NCI-H510A treated with DMSO at 0.1 percent for 48 hours (cell line): ENCODE results near the gene KCP.

Experiments used
- DNase-seq: peaks from one replicate; lab custom pipeline; 2025; lab: John Stamatoyannopoulos, UW

The KCP gene

DNA sequence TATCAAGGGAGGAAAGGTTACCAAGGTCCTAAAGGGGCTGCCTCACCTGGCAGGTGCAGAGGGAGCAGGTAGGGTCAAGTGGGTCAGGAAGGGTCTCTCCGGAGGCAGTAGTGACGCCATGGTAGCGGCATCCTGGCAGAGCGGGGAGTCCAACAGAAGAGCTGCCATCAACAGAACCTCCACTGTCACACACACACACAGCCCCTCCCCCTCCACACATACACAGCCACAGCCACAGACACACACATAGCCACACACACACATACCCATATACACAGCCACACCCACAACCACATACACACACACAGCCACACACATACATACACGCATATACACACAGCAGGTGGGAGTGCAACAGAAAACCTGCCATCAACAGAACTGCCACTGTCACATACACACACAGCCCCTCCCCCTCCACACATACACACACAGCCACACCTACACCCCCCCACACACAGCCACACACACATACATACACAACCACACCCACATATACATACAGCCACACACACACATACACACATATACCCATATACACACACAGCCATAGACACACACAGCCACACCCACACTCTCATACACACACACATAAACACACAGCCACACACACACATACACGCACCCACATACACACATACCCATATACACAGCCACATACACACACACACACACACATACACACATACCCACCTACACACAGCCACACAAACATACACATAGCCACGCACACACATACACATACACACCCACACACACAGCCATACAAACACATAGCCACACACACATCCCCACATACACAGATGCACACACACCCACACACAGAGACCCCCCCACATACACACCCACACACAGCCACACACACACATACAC lies 23.1 kb downstream of the KCP start:
- DNase-seq = no peak

DNA sequence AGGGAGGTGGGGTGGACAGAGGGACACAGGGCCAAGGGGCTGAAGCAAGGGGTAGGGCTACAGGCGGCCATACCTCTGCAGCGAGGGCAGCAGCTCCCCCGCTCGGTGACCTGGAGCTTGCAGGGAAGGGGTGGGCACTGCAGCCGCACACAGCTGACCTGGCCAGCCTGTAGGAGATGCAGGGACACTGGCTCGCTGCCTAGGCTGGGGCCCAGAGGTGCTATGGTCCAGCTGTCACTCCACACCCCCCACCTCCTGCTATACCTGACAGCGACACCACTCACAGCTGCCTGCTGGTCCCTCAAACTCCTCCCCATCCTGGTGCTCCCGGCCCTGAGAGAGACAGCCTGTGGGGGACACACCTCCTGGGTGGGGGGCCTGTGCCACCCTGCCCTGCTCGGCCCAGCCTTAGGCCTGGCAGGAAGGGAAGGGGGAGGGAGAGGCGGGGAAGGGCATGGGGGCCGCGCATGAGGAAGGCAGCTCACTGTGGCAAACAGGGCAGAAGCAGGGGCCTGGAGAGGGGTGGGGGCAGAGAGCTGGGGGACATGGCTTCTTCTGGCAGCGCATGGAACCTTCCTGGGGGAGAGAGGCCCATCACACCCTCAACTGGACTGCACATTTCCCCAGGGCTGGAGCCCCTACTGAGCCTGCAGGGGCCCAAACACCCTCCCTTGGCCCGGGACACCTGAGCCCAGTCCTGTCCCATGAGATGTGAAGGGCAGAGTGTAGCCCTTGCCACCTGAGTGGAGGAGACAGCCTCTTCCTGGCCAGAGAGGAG lies 23.9 kb downstream of the KCP start:
- no peak for DNase-seq

DNA sequence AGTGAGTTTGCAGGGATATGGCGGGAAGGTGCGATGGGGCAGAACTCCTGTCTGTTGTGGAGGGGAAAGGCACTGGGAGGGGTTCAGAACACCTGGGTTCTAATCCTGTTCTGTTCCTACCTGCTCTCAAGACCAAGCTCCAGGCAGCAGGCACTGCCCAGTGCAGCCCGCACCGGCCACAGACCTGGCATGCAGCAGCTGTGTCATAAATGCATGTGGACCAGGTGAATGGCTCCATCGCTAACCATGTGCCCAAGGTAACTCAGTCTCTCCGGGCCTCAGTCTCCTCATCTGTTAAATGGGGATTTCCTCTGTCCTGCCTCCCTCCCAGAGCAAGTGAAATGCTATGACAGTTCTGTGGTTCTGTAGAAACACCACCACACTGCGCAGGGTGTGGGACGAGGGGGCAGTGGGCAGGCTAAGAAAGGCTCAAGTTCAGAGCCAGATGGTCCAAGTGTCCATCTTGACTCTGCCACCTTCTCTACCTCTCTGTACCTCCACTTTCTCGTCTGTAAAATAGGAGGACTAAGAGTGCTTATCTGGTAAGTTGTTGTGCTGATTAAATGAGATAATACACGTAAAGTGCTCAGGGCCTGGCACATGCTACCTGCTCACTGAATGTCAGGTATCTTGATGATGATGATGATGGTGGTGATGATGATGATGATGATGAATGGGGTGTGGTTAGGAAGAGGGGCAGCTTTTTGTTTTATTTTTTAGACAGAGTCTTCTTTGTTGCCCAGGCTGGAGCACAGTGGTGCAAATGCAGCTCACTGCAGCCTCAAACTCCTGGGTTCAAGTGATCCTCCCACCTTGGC lies 24.9 kb downstream of the KCP start:
- DNase-seq = no peak

GRCh38 chr7:128884561-128885369 lies 25.7 kb downstream of the KCP start:
- no peak for DNase-seq

DNA sequence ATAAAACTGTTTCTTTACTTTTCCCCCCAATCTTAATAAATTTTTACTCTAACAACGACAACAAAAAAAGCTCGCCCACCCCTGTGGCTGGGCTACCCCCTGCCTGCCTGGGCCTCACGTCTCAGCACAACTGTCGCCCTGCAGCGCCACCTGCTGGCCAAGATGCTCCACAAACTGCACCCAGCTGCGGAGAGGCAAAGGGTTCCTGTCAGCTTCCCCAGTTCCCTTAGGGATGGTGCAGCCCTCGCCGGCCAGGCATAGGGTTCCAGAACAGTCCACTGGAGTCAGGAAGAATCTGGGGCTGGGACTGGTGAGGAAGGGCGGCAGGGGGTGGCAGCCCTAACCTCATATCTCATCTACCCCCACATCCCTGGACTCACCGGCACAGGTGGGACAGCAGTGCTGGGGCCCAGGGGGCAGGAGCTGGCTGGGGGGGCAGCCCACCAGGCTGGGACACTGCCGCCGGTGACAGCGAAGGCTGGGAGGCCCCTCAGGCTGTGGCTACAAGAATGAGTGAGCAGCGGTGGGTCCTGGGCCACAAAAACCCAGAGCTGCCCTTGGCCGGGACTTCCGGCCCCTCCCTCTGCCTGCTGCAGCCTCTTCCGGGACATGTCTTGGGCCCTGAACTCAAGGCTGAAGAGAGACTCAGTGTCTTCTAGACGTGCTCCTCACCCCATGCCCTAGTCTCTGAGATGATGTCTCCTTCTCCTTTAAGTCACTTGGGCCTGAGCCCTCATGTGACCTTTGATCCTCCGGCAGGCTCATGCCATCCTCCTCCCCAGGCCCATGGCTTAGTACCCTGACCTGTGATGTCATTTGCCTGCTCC lies 26.7 kb downstream of the KCP start:
- DNase-seq = peak; percentile 50

DNA sequence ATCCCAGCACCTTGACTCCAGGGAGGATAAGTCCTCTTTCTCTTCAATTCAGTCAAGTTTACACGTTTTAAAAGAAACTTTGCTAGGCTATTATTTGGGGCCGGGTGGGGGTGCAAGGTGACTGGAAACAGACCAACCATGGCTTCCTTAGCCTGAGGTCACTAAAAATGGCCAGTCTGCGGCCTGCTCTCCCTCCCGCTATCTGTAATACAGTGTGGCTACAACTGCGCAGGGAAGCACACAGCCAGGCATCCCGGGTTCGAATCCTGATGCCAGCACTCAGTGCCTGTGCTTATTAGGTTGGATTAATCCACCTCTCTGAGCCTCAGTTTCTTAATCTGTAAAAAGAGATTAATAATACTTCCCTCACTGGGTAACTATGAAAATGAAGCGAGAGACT lies 28.4 kb downstream of the KCP start:
- DNase-seq = no peak

DNA sequence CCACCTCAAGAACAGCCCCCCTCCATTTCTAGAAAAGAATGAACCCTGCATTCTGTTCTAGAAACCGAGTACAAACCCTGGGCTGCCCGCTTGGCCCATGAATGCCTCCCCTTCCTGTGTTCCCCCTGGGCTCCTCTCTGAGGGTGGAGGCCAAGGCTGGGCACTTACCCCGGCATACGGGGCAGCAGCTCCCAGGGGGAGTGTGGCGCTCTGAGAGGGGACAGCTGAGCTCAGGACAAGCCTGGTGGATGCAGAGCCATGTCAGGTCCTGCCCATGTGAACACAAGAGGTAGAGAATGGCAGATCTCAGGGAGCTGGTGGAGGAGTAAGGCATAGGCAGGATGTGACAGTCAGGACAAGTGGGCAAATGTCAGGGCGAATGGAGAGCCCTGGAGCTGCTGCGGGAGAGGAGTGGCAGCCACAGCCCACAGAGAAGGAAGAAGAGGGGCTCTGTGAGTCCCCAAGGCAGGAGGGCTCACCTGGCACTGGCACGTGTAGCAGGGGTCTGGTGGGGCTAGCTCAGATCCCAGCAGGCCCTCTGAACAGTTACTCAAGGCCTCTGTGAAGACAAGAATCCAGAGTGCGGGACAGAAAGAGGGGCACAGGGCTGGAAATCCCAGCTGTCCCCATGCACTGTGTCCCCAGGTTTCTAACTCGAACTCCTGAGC lies 28.9 kb downstream of the KCP start:
- DNase-seq = no peak

DNA sequence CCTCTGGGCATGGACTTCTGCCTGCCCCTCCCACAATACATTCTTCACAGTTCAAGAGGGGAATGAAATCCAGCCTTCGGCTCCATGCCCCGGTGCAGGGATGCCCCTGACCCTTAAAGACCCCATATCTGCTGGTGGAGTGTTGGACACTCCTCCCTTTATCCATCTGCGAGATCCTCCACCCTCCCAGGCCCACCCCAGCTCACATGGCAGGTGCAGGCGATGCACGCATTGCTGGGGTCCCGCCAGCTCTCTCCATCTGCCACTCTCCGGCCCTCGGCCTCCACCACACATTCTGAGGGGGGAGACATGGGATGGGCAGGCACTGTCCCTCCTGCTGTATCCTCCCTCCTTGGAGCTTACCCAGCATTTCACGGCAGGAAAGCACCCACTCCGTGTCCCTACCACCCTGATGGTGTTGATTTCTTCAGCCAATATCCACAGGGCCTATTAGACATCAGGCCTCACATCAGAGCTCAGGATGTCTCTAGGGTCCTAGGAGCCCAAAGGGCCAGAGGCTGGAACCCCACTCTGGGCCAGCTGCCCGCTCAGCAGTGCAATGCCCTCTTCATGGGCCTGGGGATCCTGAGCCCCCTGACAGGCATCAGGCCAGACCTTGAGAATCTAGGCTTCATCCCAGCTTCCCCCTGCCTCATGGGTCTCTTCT lies 29.6 kb downstream of the KCP start:
- DNase-seq = no peak

- DNase-seq = peak; percentile 2
Observed at GRCh38 chr7:128879939-128880746, 30.4 kb downstream of the KCP start.

DNA sequence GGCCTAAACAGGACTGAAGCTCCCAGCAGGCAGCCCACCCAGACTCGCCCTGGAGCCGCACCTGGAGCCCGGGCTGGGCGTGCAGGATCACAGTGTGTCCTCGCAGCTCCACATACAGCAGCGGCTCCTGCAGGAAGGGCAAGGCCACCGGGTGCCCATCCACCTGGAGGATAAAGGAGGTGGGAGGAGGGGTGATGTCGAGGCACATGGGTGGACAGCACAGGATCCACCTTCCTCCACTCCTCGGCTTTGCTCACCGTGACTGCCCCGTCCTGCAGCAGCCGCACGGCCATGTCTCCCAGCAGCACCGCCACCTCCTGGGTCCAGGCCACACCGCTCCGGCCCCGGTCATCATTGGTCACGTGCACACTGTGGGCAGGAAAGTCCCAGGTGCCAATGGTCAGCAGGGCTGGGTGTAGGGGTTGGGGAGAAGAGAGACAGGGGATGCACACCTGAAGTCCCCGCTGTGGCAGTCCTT lies 31.0 kb downstream of the KCP start:
- no peak for DNase-seq

GRCh38 chr7:128878226-128879105 lies 32.0 kb downstream of the KCP start:
- no peak for DNase-seq

DNA sequence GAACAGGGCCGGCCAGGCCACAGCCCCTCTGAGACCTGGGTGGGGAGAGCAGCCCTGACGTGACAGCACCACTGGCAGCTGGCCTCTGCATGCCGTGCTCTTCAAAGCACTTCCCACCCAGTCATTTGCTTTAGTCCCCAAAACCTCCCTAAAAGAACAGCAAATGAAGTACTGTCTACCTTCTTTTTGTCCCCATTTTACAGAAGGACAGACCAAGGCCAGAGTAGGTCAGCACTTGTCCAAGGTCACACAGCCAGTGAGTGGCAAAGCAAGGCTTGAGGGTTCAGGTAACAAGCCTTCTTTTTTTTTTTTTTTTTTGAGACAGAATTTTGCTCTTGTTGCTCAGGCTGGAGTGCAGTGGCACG lies 32.8 kb downstream of the KCP start:
- DNase-seq = no peak

GRCh38 chr7:128876978-128877755 lies 33.3 kb downstream of the KCP start:
- DNase-seq = no peak

DNA sequence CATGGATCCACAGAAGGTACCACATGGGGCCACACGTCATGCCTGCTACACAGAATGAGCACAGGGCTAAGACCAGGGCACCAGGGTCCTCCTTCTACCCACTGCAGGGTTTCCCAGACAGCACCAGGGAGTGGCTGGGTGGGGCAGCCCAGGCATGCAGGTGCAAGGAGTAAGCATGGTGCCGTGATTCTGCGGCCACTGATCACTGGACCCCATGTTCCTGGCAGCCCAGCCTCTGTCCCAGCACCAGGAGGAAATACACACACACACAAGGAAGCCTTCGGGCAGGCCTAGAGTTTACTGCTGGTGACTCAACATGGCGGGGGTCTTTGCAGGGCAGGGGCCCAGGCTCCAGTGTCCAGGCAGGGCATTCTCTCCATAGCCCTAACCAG lies 33.9 kb downstream of the KCP start:
- no peak for DNase-seq

DNA sequence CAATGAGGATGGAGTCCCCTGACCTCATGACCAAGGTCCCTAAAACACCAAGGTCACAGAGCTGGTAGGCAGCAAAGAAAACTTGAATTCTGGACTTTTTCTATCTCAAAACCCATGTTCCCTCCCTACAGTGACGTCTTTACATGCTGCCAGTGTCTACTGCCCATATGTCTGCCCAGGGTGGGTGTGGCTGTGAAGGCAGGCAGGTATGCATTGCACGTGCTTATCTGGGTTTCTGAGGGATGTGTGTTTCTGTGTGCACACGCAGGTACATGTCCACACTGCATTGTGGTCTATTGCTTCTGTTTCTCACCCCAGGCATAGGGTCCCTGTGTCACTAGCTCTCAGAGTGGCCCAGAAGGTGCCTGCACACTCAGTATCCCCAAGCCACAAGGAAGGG lies 34.4 kb downstream of the KCP start:
- no peak for DNase-seq

- DNase-seq = no peak
Observed at GRCh38 chr7:128875523-128875948, 35.0 kb downstream of the KCP start.
